Activated CD8-positive, alpha-beta memory T cell treated with anti-CD3 and anti-CD28 coated beads, Interleukin-2, amount 50 U/mL, for 24 hours (primary cell): ENCODE results near the gene SQOR.

Source experiments
- DNase-seq: peaks from one replicate; pipeline ENCODE4 v3.0.0-alpha.2; 2020; ENCODE audit errors: extremely low read depth

SQOR gene

DNA sequence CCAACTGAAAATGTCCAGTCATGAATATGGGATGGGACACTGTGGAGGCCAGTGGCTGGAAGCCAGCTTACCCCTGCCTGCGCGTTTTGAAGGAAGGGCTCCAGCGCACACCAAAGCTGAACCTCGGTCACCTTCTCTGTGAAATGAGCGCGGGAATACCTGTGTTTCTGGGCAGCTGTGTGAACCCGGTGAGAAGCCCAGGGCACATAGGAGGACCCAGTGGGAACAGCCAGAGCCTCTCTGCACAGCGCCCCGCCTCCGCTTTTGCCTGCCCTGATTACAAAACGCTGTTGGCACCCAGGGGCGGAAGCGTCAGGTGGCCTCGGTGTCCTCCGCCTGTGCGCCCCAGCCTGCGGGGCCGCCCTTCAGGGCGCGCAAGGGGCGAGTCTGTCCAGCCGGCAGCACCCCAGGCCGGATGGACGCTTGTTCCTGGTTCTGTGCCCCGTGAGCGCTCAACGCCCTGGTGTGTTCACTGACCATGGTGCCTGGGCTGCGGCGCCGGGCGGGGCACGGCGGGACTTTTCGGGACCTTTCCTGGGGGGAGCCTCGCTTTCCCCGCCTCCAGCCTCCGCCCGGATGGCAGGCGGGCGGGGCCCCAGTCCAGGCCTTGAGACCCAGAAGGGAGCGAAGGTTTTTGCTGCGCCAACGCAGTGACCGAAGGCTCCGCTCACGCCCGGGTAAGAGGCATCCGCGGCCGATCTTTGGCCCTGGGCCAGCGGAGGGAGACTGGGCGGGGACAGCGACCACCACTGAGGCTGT, at the start of gene SQOR:
SQOR (plus strand) TSS at position 598 of the 759 bp plus-strand sequence. CDS start 23,895 bp downstream, outside the sequence.
- DNase-seq, result peak; percentile 20

DNA sequence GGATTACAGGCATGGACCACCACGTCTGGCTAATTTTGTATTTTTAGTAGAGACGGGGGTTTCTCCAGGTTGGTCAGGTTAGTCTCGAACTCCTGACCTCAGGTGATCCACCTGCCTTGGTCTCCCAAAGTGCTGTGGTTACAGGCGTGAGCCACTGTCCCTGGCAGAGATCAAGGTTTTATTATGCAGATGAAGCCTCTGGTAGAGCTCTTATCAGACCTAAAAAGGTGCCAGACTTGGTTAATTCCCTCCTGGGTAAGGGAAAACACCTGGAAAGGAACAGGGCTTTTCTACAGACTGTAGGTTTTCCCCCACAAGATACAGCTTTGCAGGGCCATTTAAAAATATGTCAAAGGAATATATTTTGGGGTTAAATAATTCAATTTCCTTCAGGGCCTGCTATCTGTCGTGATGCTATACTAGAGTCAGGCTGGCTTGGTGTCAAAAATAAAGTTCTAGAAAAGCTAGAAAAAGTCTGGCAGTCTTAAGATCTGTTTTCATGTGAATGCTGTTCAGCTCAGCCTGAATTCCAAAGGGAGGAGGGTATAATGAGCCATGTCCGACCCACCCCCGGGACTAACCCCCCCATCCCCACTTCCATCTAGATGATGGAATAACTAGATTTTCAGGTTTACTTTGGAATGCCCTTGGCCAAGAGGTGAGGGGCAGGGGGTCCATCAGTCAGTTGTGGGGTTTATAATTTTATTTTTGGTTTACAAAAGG, 49.6 kb upstream of the SQOR start:
- DNase-seq, result no peak

DNA sequence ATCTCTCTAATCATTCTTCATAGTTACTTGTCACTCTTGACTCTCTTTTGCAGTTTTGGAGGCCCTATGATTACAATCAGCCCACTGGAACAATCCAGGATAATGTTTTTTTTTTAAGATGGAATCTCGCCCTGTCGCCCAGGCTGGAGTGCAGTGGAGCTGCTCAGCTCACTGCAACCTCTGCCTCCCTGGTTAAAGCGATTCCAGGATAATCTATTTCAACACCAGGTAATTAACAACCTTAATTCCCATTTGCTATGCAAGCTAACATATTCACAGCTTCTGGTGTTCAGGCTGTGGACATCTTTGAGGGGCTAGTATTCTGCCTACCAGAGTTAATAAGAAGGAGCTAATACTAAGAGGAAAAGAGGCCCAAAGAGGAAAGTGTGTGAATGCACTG, 48.7 kb upstream of the SQOR start:
- DNase-seq, result no peak

DNA sequence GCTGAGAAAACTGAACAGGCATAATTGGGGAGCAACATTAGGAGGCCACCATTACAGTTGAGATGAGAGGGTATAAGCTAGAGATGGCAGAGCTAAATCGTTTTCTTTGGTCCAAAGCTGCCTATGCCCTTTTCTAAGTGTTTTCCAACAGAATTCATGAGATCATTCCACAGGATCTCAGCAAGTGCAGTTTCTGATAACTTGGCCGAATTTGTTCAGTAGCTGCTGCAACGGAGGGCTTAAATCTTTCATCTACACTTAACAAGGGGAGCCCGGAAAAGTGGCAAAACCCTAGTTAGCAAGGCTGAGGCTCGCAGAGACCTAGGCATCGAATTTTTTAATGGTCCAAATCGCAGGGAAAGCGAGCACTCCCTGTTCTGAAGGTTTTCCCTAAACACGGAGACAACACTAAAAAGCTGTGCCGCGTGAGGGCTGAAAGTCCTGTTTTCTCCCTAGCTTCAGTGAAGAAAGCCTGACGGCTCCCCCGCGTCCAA, 48.2 kb upstream of the SQOR start:
- no peak for DNase-seq

DNA sequence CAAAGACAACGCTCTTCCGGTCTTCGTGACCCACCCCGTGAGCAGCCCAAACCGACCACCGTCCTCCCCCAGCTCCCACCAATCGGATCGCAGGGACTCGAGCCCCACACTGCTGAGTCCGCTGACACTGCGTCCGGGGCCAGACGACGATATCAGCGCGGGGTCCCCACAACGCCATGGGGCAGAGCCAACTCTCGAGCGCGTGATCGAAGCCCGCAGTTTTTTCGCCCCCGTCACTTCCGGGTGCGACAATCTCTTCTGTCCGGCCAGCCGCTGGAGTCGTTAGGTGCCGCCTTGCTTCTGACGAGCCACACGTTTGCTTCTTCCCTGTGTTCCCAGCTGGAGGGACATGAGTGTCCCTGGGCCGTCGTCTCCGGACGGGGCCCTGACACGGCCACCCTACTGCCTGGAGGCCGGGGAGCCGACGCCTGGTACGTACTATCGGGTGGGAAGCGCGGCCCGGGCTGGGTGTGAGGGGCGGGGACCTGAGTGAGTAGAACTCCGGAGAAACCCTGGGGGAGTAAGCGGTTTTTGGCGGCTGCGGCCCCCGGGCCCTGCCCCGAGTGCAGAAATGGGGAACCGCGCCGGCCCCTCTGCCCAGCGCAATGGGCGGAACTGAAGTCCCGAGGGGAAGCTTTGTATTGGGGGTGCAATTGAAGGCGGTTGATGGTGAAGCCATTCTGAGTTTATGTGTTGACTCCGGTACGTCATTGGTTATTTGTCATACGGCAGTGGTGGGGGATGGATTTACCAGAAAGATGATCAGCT, 47.5 kb upstream of the SQOR start, which contains the start of gene BLOC1S6:
BLOC1S6 (plus strand) TSS at position 285 of the 768 bp plus-strand sequence; CDS start at position 350, 65 bp downstream.
- peak; percentile 72 for DNase-seq

DNA sequence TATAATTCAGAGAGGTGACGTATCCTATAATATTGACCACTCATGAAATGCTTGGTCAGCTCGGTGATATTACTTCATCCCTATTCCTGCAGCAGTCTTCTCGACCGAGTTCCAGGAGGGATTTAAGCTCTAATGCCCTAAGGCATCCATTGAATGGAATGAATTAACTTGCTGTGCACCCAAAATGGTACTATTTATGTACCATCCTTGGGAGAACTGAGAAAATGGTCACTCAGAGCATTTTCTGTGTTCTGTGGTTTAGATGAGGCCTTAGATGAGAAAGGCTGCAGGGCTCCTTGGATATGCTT, 47.0 kb upstream of the SQOR start:
- no peak for DNase-seq

DNA sequence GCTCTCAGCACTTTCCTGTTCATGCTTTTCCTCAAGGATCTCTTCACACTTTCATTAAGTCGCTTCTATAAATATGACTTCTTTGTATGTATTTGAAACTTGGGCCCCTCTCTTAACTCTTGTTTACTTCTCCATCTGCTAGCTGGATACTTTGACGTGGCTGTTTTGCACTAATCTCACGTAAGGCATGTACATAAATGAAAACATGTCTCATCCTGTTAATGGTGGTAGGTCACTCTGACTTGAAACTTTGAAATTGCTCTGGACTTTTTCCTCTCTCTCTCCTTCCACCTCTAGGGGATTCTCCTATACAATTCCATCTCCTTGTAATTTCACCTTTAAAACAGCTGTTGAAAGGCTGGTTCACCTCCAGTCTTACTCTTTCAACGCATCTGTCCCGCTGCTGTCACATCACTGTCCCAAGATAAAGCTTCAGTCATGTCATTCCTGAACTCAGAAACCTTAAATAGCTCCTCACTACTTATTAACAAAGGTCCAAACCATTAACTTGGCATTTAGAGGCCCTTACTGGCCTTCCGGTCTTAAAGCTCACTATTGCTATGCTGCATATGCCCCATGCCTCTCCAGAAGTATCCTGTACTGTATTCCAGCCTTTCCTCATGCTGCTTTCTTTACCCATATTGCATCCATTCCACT, 46.5 kb upstream of the SQOR start:
- DNase-seq, result no peak

DNA sequence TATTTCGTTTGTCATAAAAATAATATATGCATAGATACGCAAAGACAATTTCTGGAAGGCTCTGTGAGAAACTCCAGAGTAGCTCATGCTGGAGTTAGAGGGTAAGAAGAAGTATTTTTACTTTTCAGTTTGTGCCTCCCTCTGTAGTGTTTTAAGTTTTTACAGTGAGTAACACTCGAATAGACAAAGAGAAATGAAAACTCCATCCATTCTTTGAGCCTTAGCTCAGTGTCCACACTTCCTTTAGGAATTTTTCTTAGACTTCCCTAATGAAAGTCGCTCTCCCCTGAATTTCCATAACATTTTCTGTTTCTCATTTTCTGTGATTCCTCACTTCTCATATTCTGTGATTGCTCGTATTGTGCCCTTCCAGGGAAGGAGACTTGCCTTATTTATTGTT, 45.6 kb upstream of the SQOR start:
- no peak for DNase-seq

DNA sequence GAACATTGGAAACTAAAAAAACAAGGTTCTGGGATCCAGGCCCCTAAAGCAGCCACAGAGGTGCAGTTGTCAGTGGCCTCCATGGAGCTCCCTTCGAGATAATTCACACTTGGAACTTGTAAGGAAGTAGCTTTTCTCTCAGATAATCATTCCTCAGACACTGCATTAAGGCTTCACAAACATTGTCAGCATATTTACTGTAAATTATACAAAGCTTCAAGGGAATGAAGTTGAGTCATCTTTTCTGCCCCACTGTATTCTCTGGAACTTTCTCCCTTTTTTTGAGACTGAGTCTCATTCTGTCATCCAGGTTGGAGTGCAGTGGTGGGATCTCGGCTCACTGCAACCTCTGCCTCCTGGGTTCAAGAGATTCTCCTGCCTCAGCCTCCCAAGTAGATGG, 40.5 kb upstream of the SQOR start:
- DNase-seq, result no peak

DNA sequence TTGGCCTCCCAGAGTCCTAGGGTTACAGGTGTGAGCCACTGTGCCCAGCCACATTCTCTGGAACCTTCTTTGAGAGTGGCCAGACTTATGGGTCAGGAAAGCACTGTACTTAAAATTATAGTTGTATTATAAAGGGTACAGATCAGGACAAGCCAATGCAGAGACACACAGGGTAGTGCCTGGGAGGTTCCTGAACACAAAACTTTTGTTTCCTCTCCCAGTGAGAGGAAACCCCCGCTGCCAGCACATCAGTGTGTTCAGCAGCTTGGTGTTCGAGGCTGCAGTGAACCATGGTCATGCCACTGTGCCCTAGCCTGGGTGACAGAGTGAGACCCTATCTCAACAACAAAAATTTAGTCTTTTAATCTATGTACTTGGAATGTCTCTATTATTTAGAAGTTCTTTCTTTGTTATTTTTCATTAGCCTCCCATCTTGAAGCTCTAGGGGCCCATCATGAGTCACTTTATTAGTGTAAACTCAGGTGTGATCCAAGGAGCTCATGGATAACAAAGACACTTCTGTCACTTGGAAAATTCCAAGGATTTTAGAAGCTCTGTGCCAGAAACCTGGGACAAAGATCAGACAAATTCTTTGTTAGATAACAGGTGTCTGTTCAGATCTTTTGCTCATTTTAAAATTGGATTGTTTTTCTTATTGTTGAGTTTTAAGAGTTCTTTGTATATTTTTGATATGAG, 39.8 kb upstream of the SQOR start:
- no peak for DNase-seq

DNA sequence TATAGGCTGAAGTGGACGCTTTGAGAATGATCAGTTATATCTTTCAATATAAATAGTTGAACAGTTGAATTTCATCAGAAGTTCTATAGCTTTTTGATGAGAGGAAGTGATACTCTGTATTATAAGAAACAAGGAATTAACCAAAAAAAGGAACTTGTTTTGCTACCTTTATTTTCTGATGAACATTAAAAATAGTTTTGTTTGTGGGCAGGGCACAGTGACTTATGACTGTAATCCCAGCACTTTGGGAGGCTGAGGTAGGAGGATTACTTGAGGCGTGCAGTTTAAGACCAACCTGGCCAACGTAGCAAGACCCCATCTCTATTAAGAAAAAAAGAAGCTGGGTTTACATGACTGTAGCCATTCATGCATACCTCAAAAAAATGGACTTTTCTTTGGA, 30.9 kb upstream of the SQOR start:
- no peak for DNase-seq

DNA sequence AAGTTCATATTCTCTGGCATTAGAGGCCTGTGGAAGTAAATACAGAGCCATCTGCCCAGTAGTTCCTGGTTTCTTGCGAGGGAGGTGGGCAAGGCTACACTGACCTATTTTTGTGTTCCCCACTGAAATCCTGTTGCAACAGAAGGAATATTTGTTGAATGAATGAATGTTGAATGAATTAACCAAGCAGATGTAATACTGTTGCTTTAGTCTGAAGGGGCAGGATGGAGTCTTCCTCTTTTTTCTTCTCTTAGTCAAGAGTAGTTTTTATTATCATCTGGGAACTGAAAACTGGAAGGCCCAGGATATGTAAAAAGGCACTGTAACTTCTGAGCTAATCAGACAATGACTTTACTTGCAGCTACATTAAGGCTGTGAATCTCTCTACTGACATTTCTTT, 30.5 kb upstream of the SQOR start:
- no peak for DNase-seq

DNA sequence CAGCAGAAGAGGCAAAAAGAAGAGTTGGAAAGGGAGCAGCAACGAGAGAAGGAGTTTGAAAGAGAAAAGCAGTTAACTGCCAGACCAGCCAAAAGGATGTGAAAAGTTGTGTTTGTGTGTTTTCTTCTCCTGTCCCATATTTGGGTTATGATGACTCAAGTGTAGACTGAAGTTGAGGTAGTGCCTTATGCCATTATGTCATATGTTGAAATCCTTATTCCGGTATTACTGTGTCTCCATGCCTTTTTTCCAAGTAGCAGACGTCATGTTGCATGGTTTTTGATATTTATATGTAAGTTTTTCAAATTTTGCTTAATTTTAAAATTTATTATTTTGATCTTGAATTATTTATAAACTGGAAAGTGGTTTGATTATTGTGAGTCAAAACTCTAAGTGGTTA, 28.4 kb upstream of the SQOR start:
- no peak for DNase-seq

DNA sequence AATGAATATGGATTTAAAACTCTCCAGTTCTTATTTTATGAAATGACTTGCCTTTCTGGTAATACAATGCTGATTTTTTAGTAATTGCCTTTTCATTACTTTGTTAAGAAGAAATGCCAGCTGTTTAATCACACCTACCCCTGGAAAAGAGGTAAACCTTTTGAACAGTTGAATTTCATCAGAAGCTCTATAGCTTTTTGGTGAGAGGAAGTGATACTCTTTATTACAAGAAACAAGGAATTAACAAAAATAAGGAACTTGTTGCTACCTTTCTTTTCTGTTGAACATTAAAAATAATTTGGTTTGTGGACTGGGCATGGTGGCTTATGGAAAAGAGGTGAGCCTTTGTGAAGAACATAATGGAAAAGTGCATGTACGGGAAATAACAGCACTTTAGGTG, 28.0 kb upstream of the SQOR start:
- no peak for DNase-seq

DNA sequence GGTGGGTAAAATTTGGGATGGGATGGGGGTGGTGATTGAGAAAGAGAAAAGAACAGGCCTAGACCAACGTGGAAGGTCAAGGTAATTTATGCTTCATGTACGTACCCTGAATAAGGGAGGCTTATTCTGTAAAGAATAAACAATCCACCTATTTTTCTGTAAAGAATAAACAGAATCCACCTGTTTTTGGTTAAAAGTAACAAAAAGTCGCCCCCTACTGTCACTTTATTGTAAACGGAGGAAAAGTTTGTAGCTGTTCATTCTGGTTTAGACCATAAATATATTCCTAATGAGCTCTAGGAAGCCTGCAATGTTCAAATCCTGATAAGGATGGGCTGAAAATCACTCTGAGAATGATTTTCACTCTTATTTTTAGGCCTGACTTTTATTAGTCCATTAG, 23.5 kb upstream of the SQOR start:
- no peak for DNase-seq

DNA sequence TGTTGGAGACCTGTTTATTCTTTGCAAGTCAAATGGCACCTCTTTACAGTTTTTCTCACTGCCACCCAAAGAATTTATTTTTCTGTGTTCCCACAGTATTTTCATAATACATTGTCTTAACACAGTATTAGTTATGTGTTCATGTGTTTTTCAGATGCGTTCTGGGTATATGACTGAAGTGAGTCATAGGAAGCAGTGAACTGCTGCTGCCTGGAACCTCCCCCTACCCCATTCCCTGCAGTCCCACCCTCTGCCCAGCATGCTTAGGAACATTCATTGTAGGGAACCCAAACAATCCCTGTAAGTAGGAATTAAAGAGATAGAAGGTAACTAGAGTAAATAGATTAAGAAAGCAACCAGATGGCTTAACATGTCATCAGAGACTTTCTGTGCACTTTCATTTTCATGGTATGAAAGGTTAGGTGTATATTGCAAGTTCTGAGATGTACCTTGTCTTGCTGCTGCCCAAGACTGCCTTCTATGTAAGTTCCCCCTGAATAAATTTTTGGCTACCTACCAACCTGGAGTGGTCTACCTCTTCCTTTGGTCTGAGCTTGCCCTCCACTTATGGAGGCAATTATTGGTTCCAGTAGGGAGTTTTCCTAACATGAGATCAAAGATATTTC, 21.9 kb upstream of the SQOR start:
- DNase-seq, result no peak

DNA sequence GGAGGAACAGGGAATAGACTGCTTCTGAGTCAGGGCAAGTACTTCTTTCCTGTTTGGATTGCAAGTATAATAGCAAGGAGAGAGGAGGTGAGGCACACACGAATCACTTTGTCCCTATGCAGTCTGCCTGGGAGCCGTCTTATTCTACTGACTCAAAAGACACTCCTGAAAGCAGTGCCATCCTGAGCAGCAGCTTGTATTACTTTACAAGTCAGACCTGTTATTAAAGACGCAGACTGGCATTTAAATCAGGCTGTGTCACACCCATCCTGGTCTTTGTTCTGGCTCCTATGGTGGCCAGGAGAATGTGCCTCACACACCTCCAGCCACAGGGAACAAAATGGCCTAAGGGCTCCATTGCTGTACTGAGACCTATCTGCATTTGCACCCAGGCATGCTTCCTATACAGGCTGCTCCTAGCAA, 17.9 kb upstream of the SQOR start:
- DNase-seq, result no peak

DNA sequence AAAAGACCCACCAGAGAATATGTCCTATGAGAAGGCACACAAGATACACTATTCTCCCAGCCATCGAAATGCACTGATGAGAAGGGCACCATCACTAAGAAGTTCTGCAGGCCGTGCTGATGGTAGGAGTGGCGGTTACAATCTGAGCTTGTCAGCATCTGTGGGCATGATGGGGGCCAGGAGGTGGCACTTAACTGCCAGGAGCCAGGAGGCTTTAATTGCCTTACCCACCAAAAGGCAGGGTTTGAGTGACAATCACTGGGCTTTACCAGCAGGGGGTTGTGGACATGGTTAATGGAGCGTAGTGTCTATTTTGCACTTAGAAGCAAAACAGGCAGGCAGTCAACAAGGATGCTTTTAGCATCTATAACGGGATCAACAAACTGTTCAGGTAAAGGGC, 16.0 kb upstream of the SQOR start:
- no peak for DNase-seq

DNA sequence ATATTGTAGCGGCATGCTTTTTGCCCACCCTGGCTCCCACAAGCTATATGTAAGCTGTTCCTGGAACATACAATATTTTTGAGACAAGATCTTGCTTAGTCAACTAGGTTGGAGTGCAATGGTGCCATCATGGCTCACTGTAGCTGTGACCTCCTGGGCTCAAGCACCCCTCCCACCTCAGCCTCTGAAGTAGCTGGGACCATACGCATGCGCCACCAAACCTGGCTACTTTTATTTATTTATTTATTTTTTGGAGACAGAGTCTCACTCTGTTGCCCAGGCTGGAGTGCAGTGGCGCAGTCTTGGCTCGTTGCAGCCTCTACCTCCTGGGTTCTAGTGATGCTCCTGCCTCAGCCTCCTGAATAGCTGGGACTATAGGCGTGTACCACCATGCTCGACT, 6.7 kb upstream of the SQOR start:
- DNase-seq, result no peak

DNA sequence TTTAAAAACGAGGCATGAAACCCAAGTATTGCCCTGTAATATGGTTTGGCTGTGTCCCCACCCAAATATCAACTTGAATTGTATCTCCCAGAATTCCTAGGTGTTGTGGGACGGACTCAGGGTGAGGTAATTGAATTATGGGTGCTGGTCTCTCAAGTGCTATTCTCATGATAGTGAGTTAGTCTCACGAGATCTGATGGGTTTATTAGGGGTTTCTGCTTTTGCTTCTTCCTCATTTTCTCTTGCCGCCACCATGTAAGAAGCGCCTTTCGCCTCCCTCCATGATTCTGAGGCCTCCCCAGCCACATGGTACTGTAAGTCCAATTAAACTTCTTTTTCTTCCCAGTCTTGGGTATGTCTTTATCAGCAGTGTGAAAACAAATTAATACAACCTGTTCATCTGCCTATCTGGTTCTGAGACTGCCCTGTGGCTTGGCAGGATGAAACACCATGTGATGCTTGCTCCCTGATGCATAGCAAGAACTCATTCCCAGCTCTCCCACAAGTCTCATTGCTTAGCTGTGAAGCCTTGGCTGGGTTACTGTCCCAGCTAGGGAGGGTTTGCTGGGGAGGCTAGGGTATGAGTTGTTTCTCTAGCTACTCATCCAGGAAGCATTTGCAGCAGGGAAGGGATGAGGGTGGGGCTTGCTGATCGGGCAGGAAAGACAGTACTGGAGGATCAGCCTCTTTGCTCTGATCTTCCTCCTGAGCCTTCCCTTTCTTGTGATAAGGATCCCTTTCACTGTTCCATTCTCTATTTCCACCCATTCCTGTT, 3.7 kb upstream of the SQOR start:
- no peak for DNase-seq
